SK-N-SH (cell line): ENCODE results near the gene TNFRSF12A. TPM values are rescaled to one million over a fixed set of nuclear protein-coding genes. Genes with fewer than 3 reads are reported as not detected.

ENCODE experiments used
- CTCF ChIA-PET: fragments of 300-600, 350-600 bp; formaldehyde crosslinking; extraction: SDS; loops from one replicate; lab custom pipeline; 2021; lab: Yijun Ruan, JAX
- POLR2A ChIA-PET: fragments of 350-600 bp; sonication (Branson Sonifier 250); formaldehyde crosslinking; extraction: SDS; loops from one replicate; lab custom pipeline; 2020; ENCODE audit warnings: antibody characterized with exemption, inconsistent platforms; lab: Yijun Ruan, JAX
- DNase-seq: peaks from one replicate; pipeline ENCODE4 v3.0.0; 2012
- H2AFZ ChIP-seq: fragments of 200-600 bp; sonication (generic); 2 replicates; pipeline ENCODE4 v1.8.1; 2016; ENCODE audit warnings: antibody characterized with exemption, mild to moderate bottlenecking, low read depth
- H3F3A ChIP-seq: fragments of 200-600 bp; sonication (generic); replicated peaks from 2 replicates; pipeline ENCODE3; 2016; ENCODE audit warnings: antibody characterized with exemption, mild to moderate bottlenecking; ENCODE audit not compliant: insufficient read depth
- H3K27ac ChIP-seq, 2 experiments: fragments of 200-500 bp in 1 of 2; fragments of 200-600 bp in 1 of 2; sonication (Bioruptor generic) in 1 of 2; sonication (generic), shearing (Covaris generic) in 1 of 2; 2 replicates each; pipeline versions ENCODE4 v1.5.1 to v1.6.1; 2014 to 2016; ENCODE audit warnings: low read depth in 2 of 2, inconsistent platforms in 1 of 2, low read length in 1 of 2, mild to moderate bottlenecking in 1 of 2, mixed read lengths in 1 of 2
- H3K27me3 ChIP-seq: fragments of 200-600 bp; sonication (generic), shearing (Covaris generic); 2 replicates; pipeline ENCODE4 v1.6.1; 2016; ENCODE audit warnings: mixed run types; ENCODE audit not compliant: insufficient read depth
- H3K36me3 ChIP-seq, 2 experiments: fragments of 200-500 bp in 1 of 2; fragments of 200-600 bp in 1 of 2; sonication (Bioruptor generic) in 1 of 2; sonication (generic) in 1 of 2; replicated peaks in 1 of 2; 2 replicates each; pipeline versions ENCODE3 to v1.5.1; 2014 to 2016; ENCODE audit warnings: low read length in 1 of 2, mild to moderate bottlenecking in 1 of 2; ENCODE audit not compliant: insufficient read depth in 2 of 2, control insufficient read depth in 1 of 2
- H3K4me1 ChIP-seq, 2 experiments: fragments of 200-500 bp in 1 of 2; fragments of 200-600 bp in 1 of 2; sonication (Bioruptor generic) in 1 of 2; sonication (generic), shearing (Covaris generic) in 1 of 2; 2 replicates each; pipeline versions ENCODE4 v1.5.1 to v1.6.1; 2014 to 2016; ENCODE audit warnings: low read depth in 1 of 2, low read length in 1 of 2, mixed run types in 1 of 2; ENCODE audit not compliant: insufficient read depth in 2 of 2, control insufficient read depth in 1 of 2
- H3K4me2 ChIP-seq: fragments of 200-600 bp; sonication (generic), shearing (Covaris generic); 2 replicates; pipeline ENCODE4 v1.6.1; 2017; ENCODE audit warnings: mixed run types
- H3K4me3 ChIP-seq, 2 experiments: fragments of 200-500 bp in 1 of 2; fragments of 200-600 bp in 1 of 2; sonication (Bioruptor generic) in 1 of 2; sonication (generic), shearing (Covaris generic) in 1 of 2; 2 replicates each; pipeline versions ENCODE4 v1.5.1 to v1.8.1; 2014 to 2016; ENCODE audit warnings: low read depth in 2 of 2, inconsistent platforms in 1 of 2, low read length in 1 of 2, mild to moderate bottlenecking in 1 of 2, mixed read lengths in 1 of 2, moderate library complexity in 1 of 2
- H3K79me2 ChIP-seq: fragments of 200-600 bp; sonication (generic); 2 replicates; pipeline ENCODE4 v1.8.1; 2017; ENCODE audit warnings: mild to moderate bottlenecking; ENCODE audit not compliant: insufficient read depth
- H3K9ac ChIP-seq: fragments of 200-600 bp; sonication (generic); 2 replicates; pipeline ENCODE4 v1.6.1; 2017; ENCODE audit warnings: mixed run types
- H3K9me2 ChIP-seq: fragments of 200-600 bp; sonication (generic); 2 replicates; pipeline ENCODE4 v1.6.1; 2017; ENCODE audit warnings: mixed run types
- H3K9me3 ChIP-seq: fragments of 200-600 bp; sonication (generic); 2 replicates; pipeline ENCODE4 v1.6.1; 2017; ENCODE audit warnings: mixed run types, mild to moderate bottlenecking, moderate library complexity
- H4K20me1 ChIP-seq: fragments of 200-600 bp; sonication (generic); 2 replicates; pipeline ENCODE4 v1.6.1; 2017; ENCODE audit warnings: mild to moderate bottlenecking, mixed run types; ENCODE audit not compliant: insufficient read depth
- CHD2 ChIP-seq: fragments of 150-350 bp; IDR thresholded peaks from 2 replicates; pipeline ENCODE4 v1.6.1; 2018; ENCODE audit warnings: low read length; ENCODE audit not compliant: partially characterized antibody
- FOSL2 ChIP-seq: IDR thresholded peaks from 2 replicates; pipeline ENCODE4 v1.4.0; 2012; ENCODE audit warnings: low read depth, mild to moderate bottlenecking, moderate library complexity, borderline replicate concordance
- FOXJ3 ChIP-seq: sonication (generic); formaldehyde crosslinking; IDR thresholded peaks from 2 replicates; pipeline ENCODE4 v1.5.1; 2020; ENCODE audit warnings: mild to moderate bottlenecking, missing genetic modification reagents
- GABPA ChIP-seq: IDR thresholded peaks from 2 replicates; pipeline ENCODE4 v1.4.0; 2012; ENCODE audit warnings: low read depth, mild to moderate bottlenecking
- MXI1 ChIP-seq: IDR thresholded peaks from 2 replicates; pipeline ENCODE4 v1.6.1; 2012; ENCODE audit warnings: mild to moderate bottlenecking, low read depth, low read length, improper control_type of control experiment
- NRF1 ChIP-seq: IDR thresholded peaks from 2 replicates; pipeline ENCODE4 v1.6.1; 2012; ENCODE audit warnings: low read depth, mild to moderate bottlenecking, low read length
- POLR2AphosphoS5 ChIP-seq: IDR thresholded peaks from 2 replicates; pipeline ENCODE4 v1.6.1; 2012; ENCODE audit warnings: low read depth, low read length
- RAD21 ChIP-seq: IDR thresholded peaks from 2 replicates; pipeline ENCODE4 v1.6.1; 2012; ENCODE audit warnings: mild to moderate bottlenecking, low read length
- SIN3A ChIP-seq: IDR thresholded peaks from 2 replicates; pipeline ENCODE4 v1.6.1; 2012; ENCODE audit warnings: low read depth, mild to moderate bottlenecking, low read length, moderate library complexity, borderline replicate concordance
- SMC3 ChIP-seq: IDR thresholded peaks from 2 replicates; pipeline ENCODE4 v1.6.1; 2012; ENCODE audit warnings: low read depth, low read length, improper control_type of control experiment
- TAF1 ChIP-seq: IDR thresholded peaks from 2 replicates; pipeline ENCODE4 v1.6.1; 2012; ENCODE audit warnings: low read depth, mild to moderate bottlenecking, low read length, moderate library complexity, borderline replicate concordance
- WGBS: methylation state at CpG from one replicate; pipeline ENCODE4 v1.1.6; 2017; ENCODE audit warnings: low lambda C conversion rate; 5-methylcytosine and 5-hydroxymethylcytosine counted together
- polyA plus RNA-seq, 3 experiments: library from polyadenylated mRNA; depleted of rRNA; stranded (reverse); fragments of >200 nt; gene quantifications; 2 replicates each; pipeline ENCODE4 v1.2.3, GENCODE V29; 2012
- TF ChIP-seq, protein P1 (sequence below): fragments of 200-600 bp; sonication (generic); IDR thresholded peaks from 2 replicates; pipeline ENCODE4 v1.6.1; 2017; ENCODE audit warnings: antibody characterized with exemption, mild to moderate bottlenecking, moderate library complexity
- TF ChIP-seq, protein P2 (sequence below): fragments of 150-350 bp; IDR thresholded peaks from 2 replicates; pipeline ENCODE4 v1.6.1; 2016; ENCODE audit warnings: mild to moderate bottlenecking, low read depth, low read length

The TNFRSF12A gene
- polyA plus RNA-seq, 1 of the 3 experiments (the other 2 are of a cell fraction): 374 TPM

DNA sequence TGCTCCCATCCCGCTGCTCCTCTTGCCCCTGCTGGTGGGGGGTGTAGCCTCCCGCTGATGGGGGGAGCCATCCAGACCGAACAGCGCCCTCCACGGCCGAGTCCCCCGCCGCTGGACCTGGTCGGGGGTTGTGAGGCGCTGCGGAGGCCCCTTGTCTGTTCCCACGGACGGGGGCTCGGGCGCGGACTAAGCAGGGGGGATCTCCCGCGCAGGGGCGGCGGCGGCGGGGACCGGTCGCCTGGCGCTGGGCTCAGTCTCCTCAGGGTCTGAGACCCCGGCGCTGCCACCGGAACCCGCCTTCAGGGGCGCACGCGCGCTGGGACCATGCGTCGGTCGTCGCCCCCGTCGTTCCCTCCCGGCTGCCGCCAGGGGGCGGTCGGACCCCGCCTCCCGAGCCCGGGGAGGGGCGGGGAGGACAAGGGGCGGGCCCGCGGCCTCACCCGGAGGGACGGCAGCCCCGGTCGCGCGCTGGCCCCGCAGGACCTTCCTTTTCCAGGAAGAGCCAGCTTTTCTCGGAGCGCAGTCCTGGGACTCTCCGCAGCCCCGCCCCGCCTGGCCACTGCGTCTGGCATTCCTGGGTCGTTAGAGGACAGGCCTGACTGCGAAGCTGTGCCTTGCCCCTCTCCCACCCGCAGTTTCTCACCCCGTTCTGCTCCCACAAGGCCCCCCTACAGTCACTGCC lies 39.0 kb downstream of the TNFRSF12A start:
- Histone ChIP-seq H3K4me1 (peaks cover 0 to 12% of the 10 kb centered on the region in 2 experiments; a peak in 1 of 4 replicates), H3K4me2 (peak overlapping the region; percentile 99), H3F3A (no peaks in the 10 kb centered on the region), H3K27ac (peak overlapping the region; percentile 53 to 72), H3K9me2 (no peaks in the 10 kb centered on the region), H3K9ac (peak overlapping the region; percentile 84), H2AFZ (peak overlapping the region; percentile 95), H4K20me1 (no peaks in the 10 kb centered on the region)
- peak; percentile 99 for DNase-seq
- WGBS: 4% methylated on average over 11 of the region's 67 CpGs
- ChIA-PET CTCF (interaction anchor here (0.6 to 4.1 kb wide), 50 partner anchors 8 to 145 kb away, joined by 3 to 63 read pairs (median 6); partner anchors contain the start of genes CLDN6, HCFC1R1, MMP25 and OR1F1), POLR2A (interaction anchor here (0.5 to 2.0 kb wide), 4 partner anchors 11 to 840 kb away, joined by 3 to 6 read pairs (median 4); no protein-coding TSS in a partner anchor)
- TF ChIP-seq SMC3: peak; percentile 74
- TF ChIP-seq GABPA: no peak; the same call in 1 of the 2 replicates
- TF ChIP-seq, protein P1, sequence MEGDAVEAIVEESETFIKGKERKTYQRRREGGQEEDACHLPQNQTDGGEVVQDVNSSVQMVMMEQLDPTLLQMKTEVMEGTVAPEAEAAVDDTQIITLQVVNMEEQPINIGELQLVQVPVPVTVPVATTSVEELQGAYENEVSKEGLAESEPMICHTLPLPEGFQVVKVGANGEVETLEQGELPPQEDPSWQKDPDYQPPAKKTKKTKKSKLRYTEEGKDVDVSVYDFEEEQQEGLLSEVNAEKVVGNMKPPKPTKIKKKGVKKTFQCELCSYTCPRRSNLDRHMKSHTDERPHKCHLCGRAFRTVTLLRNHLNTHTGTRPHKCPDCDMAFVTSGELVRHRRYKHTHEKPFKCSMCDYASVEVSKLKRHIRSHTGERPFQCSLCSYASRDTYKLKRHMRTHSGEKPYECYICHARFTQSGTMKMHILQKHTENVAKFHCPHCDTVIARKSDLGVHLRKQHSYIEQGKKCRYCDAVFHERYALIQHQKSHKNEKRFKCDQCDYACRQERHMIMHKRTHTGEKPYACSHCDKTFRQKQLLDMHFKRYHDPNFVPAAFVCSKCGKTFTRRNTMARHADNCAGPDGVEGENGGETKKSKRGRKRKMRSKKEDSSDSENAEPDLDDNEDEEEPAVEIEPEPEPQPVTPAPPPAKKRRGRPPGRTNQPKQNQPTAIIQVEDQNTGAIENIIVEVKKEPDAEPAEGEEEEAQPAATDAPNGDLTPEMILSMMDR: peak; percentile 63
- TF ChIP-seq SIN3A: peak; percentile 64; the same call in 1 of the 2 replicates
- peak; percentile 81 for TF ChIP-seq RAD21
- TF ChIP-seq, protein P2, sequence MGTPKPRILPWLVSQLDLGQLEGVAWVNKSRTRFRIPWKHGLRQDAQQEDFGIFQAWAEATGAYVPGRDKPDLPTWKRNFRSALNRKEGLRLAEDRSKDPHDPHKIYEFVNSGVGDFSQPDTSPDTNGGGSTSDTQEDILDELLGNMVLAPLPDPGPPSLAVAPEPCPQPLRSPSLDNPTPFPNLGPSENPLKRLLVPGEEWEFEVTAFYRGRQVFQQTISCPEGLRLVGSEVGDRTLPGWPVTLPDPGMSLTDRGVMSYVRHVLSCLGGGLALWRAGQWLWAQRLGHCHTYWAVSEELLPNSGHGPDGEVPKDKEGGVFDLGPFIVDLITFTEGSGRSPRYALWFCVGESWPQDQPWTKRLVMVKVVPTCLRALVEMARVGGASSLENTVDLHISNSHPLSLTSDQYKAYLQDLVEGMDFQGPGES: no peak
- peak; percentile 9 for TF ChIP-seq CHD2
- peak; percentile 50; the same call in 1 of the 2 replicates for TF ChIP-seq TAF1
- no peak for TF ChIP-seq FOXJ3 (CRISPR knock-in tag)
- peak; percentile 73 for TF ChIP-seq NRF1
- 0 out of 2 replicates have a peak, but pooled peaks have one; percentile 45 for TF ChIP-seq POLR2AphosphoS5
- no peak for TF ChIP-seq FOSL2
- TF ChIP-seq MXI1: peak; percentile 65
- TF ChIP-seq, all 33 proteins: peak for 9
- Histone ChIP-seq H3K9me3 (no peaks in the 10 kb centered on the region), H3K36me3 (no peaks in the 10 kb centered on the region), H3K4me3 (peak overlapping the region; percentile 70 to 87), H3K79me2 (no peaks in the 10 kb centered on the region), H3K27me3 (no peaks in the 10 kb centered on the region)
